Prostate gland (tissue), 2 donors: ENCODE data around the gene FGF8.

Source experiments
- CTCF ChIP-seq, 4 experiments: fragments of 200-600 bp in 2 of 4; fragments of 450-650 bp in 2 of 4; sonication (generic) in 2 of 4; IDR thresholded peaks; 1 replicate in 3 of 4; 2 replicates in 1 of 4; pipeline ENCODE4 v1.5.1; 2016 to 2019; ENCODE audit warnings: antibody characterized with exemption in 4 of 4, mild to moderate bottlenecking in 2 of 4, moderate library complexity in 2 of 4
- POLR2A ChIP-seq: fragments of 450-650 bp; IDR thresholded peaks from one replicate; pipeline ENCODE4 v1.6.1; 2016; ENCODE audit warnings: antibody characterized with exemption, mild to moderate bottlenecking

DNA sequence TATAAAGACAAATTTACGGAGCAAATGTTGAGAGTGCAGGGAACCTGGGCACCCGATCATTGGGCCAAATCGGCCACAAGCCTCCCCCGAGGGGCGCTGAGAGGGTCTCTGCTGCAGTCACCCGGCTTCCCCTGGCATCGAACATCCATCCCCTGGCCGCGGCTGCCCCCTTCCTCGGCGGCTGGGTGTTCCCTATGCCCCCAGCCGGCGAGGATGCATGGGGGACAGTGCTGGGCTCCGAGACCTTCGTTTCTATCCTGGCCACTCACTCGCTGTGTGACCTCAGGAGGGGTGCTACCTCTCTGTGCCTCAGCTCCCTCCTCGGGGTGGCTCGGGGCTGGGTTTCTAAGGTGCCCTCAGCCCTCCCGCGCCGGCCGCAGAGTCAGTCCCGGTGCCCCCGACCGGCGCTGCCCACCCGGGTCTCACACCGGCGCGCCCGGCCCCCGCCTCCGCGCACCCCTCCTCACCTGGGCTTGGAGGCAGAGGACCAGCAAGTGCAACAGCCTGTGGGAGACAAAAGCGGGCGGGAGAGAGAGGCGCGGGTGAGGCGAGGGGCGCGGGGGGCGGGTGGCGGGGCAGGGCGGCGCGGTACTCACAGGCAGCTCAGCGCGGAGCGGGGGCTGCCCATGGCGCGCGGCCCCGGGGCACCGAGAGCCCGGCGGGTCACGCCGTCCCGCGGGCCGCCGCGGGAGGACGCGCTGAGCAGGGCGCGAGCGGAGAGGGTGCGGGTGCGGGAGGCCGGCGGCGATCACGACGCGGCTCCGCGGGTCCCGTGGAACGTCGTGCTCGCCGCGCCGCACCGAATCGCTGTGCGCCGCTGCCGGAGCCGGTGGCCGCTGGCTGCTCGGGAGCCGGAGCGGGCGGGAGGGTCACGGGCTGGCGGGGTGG, at the start of gene FGF8:
- TF ChIP-seq POLR2A (no peak), CTCF (IDR thresholded peaks at IDR 0.05) (no peak)
